AG09319 (cell line): ENCODE data around the gene CTIF.

Experiments
- DNase-seq: peaks from one replicate; pipeline ENCODE4 v3.0.0-alpha.2; 2010; ENCODE audit warnings: low read depth; ENCODE audit errors: extremely low read depth
- CTCF ChIP-seq: IDR thresholded peaks from 2 replicates; pipeline ENCODE4 v1.5.1; 2011; ENCODE audit warnings: low read depth, mild to moderate bottlenecking, inconsistent platforms, low read length, moderate library complexity

The CTIF gene

GRCh38 chr18:48552130-48552529, 13.3 kb downstream of the CTIF start:
- DNase-seq = no peak
- no peak for TF ChIP-seq CTCF

GRCh38 chr18:48553236-48553635, 14.4 kb downstream of the CTIF start:
- no peak for DNase-seq

GRCh38 chr18:48554610-48555400, 16.0 kb downstream of the CTIF start:
- DNase-seq = no peak
- TF ChIP-seq CTCF = no peak

More at GRCh38 chr18:48553236-48553635, 14.4 kb downstream of the CTIF start:
- no peak for TF ChIP-seq CTCF

- TF ChIP-seq CTCF = no peak
- DNase-seq = no peak
Measured at GRCh38 chr18:48555465-48555995, 16.7 kb downstream of the CTIF start.

GRCh38 chr18:48557640-48558174, 18.9 kb downstream of the CTIF start:
- no peak for DNase-seq
- no peak for TF ChIP-seq CTCF

- TF ChIP-seq CTCF = no peak
- no peak for DNase-seq
Measured at GRCh38 chr18:48558248-48558647, 19.4 kb downstream of the CTIF start.

- DNase-seq = no peak
- TF ChIP-seq CTCF = no peak
Measured at GRCh38 chr18:48560491-48560890, 21.7 kb downstream of the CTIF start.
